Activated T-cell treated with anti-CD3 and anti-CD28 coated beads, Interleukin-2, amount 50 U/mL, for 24 hours (primary cell): ENCODE data around the gene PRDM16.

ENCODE experiments used
- DNase-seq: peaks from one replicate; pipeline ENCODE4 v3.0.0-alpha.2; 2020
- H3K27ac Mint-ChIP-seq: 2 replicates; pipeline ENCODE4 v1.8.0; 2020; ENCODE audit warnings: mild to moderate bottlenecking, mixed read lengths
- H3K27me3 Mint-ChIP-seq: 2 replicates; pipeline ENCODE4 v1.8.0; 2020; ENCODE audit warnings: mixed read lengths
- H3K36me3 Mint-ChIP-seq: 2 replicates; pipeline ENCODE4 v1.8.0; 2020; ENCODE audit warnings: low read depth, mixed read lengths
- H3K4me1 Mint-ChIP-seq: 2 replicates; pipeline ENCODE4 v1.8.0; 2020; ENCODE audit warnings: low read depth, mixed read lengths
- H3K4me3 Mint-ChIP-seq: 2 replicates; pipeline ENCODE4 v1.8.0; 2020; ENCODE audit warnings: mild to moderate bottlenecking, moderate library complexity, mixed read lengths
- H3K9me3 Mint-ChIP-seq: 2 replicates; pipeline ENCODE4 v1.8.0; 2020; ENCODE audit warnings: mixed read lengths

Gene PRDM16

DNA sequence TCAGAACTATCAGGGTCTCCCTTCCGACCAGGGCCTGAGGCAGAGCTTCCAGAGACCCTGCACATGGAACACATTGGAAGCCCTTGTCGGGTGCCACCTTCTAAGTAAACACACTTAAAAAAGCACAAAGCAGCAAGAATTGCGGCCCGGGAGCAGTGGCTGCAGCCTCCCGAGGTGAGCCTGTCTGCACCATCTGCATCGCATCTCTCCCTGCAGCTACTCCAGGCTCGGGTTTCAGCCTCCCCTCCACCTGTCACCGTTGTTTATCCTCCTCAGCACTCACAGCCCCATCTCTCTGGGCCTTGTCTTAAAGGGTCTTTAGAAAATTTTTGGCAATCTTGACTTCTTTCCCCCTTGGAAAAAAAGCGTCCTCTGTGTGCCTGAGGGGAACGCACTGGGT is 290.3 kb downstream of the PRDM16 start:
- H3K4me3 Mint-ChIP-seq: no peak overlapping the region
- DNase-seq: no peak
- no peaks in the 10 kb centered on the region for H3K36me3 Mint-ChIP-seq
- peaks cover 12% of the 10 kb centered on the region for H3K27me3 Mint-ChIP-seq
- no peak overlapping the region for H3K27ac Mint-ChIP-seq
- no peaks in the 10 kb centered on the region for H3K4me1 Mint-ChIP-seq
- H3K9me3 Mint-ChIP-seq: no peaks in the 10 kb centered on the region

DNA sequence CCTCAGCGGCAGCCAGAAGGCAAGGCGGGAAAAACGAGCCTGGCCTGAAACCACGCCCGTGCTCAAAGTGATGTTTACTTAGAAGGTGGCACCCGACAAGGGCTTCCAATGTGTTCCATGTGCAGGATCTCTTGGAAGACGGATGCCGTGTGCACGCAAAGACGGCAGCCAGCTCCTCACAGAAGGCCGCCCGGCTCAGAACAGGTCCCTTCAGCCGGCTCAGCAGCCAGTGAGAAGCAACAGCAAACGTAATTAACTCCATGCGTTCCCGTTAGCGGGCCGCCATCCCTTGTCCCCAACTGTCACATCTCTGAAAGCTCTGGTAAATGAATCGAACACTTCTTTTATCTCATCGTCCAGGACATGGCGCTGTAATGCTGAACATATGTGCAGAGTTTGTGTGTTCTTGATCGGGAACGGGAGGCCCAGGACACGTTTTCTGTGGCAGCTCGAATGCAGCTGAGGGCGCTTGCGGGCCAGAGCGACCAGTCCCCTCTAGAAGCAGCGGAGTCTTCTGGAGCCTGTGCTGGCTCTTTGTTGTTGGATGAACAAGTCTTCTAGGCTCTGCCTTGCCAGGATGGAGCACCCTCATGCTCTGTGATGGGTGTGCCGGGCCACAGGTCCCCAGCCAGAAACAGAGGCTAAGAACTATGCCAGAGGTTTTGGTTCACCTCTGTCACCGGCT is 290.9 kb downstream of the PRDM16 start:
- Mint-ChIP-seq H3K27ac (no peak overlapping the region), H3K36me3 (no peaks in the 10 kb centered on the region), H3K4me1 (no peaks in the 10 kb centered on the region), H3K4me3 (no peak overlapping the region), H3K27me3 (peaks cover 12% of the 10 kb centered on the region), H3K9me3 (no peaks in the 10 kb centered on the region)
- no peak for DNase-seq

DNA sequence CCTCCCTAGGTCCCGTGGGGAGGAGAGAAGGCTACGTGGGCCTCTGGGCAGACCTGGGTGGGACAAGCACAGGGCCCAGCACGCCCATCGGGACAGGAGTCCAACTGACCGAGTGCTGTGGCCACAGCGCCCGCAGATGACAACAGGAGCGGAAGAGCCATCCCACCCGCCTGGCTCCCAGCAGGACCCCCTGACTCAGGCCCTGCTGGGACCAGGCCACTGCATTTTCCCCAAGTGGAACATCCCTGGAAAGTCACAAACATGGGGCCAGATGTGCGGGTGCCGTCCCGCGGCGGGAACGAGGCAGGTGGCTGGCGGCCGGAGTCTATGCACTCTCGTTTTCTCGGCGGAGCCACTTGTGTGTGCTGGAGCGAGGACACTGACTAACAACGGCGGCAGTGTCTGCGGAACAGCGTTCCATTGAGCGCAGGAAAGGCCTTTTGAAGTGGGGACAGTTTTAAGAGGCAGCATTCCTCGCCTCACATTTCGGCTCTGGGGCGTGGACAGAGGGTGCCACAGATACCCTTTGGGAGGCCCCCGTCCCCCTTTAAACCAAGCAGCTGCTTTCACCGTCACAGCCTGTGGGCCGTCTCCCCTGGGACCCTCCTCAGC is 291.7 kb downstream of the PRDM16 start:
- Mint-ChIP-seq H3K4me1 (no peaks in the 10 kb centered on the region), H3K36me3 (no peaks in the 10 kb centered on the region), H3K4me3 (no peak overlapping the region), H3K9me3 (no peaks in the 10 kb centered on the region), H3K27ac (no peak overlapping the region), H3K27me3 (peaks cover 12% of the 10 kb centered on the region)
- DNase-seq: no peak

DNA sequence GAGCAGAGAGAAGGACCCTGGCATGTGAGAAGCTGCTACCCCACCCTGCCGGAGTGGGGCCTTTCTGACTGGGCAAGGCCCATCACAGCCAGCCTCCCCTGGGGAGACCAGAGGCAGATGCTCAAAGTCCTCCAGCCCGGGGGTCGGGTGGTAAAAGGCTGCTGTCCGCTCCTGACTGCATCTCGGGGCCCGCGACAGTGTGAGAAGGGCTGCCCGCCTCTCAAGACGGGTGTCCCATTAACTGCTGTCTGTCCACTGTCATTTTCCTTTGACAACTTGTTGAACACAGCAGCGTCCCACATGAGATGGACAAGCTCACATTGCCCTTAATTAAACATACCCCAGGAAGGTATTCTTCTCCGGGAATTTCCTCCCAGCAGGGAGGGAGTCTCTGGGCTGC is 294.0 kb downstream of the PRDM16 start:
- H3K4me3 Mint-ChIP-seq: no peak overlapping the region
- no peak overlapping the region for H3K27ac Mint-ChIP-seq
- H3K9me3 Mint-ChIP-seq: no peaks in the 10 kb centered on the region
- no peaks in the 10 kb centered on the region for H3K4me1 Mint-ChIP-seq
- peaks cover 12% of the 10 kb centered on the region for H3K27me3 Mint-ChIP-seq
- no peaks in the 10 kb centered on the region for H3K36me3 Mint-ChIP-seq
- DNase-seq: no peak

DNA sequence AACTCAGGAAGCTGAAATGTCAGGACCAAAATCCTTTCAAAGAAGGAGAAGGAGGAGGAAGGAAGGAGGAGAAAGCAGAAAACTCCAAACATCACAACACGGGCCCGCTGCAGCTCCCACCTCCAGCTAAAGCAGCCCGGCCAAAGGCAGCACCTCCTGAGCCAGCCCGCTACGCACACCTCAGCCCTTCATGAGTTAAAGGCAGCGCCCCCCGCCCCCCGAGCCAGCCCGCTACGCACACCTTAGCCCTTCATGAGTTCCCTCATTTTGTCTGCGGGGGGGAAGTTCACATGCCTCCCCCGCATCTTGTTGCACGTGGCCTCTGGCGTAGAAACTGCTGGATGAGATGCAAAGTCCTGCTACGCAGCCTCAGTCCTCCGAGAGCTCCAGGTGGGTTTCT is 294.8 kb downstream of the PRDM16 start:
- Mint-ChIP-seq H3K4me3 (no peak overlapping the region), H3K27ac (no peak overlapping the region), H3K4me1 (no peaks in the 10 kb centered on the region), H3K9me3 (no peaks in the 10 kb centered on the region), H3K27me3 (peaks cover 12% of the 10 kb centered on the region), H3K36me3 (no peaks in the 10 kb centered on the region)
- no peak for DNase-seq

DNA sequence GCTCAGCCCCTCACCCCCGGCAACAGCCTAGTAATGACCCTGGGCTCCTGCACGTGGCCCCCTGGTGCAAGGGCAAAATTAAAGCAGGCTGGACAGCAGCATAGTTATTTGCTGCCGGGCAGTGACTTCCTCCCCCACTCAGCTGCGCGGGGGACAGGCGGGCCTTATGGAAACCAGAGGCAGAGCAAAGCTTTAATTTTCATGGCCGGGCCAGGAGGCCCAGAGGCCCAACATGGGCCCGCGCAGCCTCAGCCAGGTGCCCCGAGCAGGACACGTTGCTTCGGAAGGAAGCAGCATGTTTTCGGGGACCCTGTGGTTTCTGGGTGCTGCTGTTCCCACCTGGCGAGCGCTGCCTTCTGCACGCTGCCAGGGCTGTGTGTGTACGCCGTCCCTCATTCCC is 295.5 kb downstream of the PRDM16 start:
- Mint-ChIP-seq H3K9me3 (no peaks in the 10 kb centered on the region), H3K27me3 (peaks cover 12% of the 10 kb centered on the region), H3K4me3 (no peak overlapping the region), H3K36me3 (no peaks in the 10 kb centered on the region), H3K27ac (no peak overlapping the region), H3K4me1 (no peaks in the 10 kb centered on the region)
- DNase-seq: no peak

DNA sequence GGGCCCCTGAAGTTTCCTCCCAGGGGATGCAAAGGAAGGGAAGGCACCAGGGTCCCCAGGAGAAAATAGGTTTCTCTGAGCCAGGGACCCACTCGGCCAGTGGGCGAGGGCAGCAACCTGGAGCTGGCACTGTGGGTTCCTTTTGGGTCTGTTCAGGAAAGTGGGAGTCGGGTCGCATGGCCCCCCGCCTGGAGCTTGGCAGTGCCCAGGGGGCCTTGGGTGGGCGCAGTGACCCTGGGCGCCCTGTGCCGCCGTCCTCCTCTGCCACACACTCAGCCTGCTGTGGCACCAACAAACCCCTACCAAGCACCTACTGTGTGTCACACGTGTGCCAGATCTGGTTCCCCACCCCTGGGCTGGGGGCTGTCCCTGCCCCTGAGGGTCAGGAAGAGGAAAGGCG is 296.0 kb downstream of the PRDM16 start:
- DNase-seq: no peak
- H3K4me3 Mint-ChIP-seq: no peak overlapping the region
- peaks cover 12% of the 10 kb centered on the region for H3K27me3 Mint-ChIP-seq
- H3K36me3 Mint-ChIP-seq: no peaks in the 10 kb centered on the region
- H3K4me1 Mint-ChIP-seq: no peaks in the 10 kb centered on the region
- H3K9me3 Mint-ChIP-seq: no peaks in the 10 kb centered on the region
- H3K27ac Mint-ChIP-seq: no peak overlapping the region

DNA sequence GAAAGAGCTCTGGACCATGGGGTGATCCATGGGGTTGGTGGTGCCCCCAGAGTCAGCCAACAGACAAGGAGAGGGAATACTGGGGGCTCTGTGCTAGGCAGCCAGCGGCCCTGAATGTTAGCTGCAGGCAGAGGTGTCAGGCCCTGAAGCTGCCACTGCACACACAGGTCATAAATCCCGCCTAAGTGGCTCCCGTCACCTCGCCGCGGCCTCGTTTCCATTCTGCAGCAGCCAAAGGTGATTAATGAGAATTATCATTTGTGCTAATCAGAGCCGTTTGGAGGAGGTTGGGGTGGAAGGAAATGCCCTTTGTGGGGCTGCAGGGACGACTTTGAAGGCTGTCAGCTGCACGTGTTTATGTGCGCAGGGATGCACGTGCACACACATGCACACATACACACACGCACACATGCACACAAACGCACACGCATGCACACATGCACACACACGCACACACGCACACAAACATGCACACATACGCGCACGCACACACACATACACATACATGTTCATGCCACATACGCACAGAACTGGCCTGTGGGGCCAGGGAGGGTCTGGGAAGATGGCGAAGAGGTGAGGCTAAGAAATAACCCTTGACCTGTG is 296.6 kb downstream of the PRDM16 start:
- Mint-ChIP-seq H3K4me1 (no peaks in the 10 kb centered on the region), H3K4me3 (no peak overlapping the region), H3K9me3 (no peaks in the 10 kb centered on the region), H3K27ac (no peak overlapping the region), H3K27me3 (peaks cover 12% of the 10 kb centered on the region), H3K36me3 (no peaks in the 10 kb centered on the region)
- no peak for DNase-seq

DNA sequence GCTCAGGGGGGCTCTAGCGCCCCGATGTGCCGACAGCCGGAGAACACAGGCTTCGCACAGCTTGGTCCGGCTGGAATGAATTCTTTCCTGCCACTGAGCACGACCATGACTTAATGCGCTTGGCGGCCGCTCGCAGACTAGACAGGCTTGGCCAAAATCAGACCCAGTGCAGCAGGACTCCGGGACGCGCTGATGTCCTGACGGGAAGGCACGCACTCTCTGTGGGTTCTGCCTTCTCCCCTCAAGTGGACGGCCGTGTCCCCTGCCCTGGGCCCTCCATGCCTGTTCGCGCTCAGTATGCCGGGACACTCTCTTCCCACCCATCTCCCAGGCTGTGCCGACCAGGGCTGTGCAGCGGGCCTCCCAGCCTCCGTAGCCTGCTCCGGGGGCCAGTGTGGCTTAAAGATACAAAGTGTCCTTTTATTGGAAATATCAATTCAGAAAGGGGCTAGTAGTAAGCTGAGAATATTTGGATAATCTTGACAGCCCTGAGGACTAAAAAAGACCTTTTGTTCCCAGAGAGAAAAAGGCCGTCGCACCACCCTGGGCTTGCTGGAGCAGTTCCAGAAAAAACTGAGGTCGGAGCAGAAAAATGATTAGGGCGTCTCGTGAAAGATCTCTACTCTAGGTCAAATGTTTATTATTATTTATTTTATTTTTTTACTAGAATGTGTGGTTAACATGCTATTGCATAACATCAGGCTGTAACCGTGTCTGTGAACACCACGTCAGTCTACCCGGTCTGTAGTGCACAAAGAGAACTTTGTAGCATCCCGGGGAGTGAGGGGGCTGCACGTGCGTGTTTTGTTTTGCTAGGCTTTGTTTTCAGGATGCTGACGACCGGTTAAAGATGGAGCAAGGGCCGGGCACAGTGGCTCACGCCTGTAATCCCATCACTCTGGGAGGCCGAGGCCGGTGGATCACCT is 297.4 kb downstream of the PRDM16 start:
- DNase-seq: no peak
- no peaks in the 10 kb centered on the region for H3K4me1 Mint-ChIP-seq
- no peaks in the 10 kb centered on the region for H3K9me3 Mint-ChIP-seq
- H3K4me3 Mint-ChIP-seq: no peak overlapping the region
- H3K36me3 Mint-ChIP-seq: no peaks in the 10 kb centered on the region
- H3K27me3 Mint-ChIP-seq: peaks cover 12% of the 10 kb centered on the region
- no peak overlapping the region for H3K27ac Mint-ChIP-seq

DNA sequence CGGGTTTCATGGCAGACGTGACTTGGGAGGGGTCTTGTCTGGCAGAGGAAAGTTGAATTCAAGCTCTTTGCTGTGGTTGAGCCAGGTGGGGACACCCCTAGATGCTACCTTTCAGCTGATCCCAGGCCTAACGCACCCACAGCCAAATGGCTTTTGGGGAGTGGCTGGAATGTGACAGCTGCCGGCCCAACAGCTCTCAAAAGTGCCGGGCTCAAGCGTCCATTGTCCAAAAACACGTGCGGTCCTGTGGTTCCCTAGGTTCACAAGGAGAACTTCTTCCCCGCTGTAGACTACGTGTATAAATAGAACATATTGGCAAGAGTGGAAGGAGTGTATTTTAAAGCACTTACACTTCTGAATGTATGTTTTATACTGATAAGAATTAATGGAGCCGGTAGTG is 298.4 kb downstream of the PRDM16 start:
- H3K4me3 Mint-ChIP-seq: no peak overlapping the region
- H3K4me1 Mint-ChIP-seq: peaks cover 5% of the 10 kb centered on the region
- H3K27ac Mint-ChIP-seq: no peak overlapping the region
- peaks cover 14% of the 10 kb centered on the region for H3K27me3 Mint-ChIP-seq
- DNase-seq: no peak
- no peaks in the 10 kb centered on the region for H3K9me3 Mint-ChIP-seq
- no peaks in the 10 kb centered on the region for H3K36me3 Mint-ChIP-seq

DNA sequence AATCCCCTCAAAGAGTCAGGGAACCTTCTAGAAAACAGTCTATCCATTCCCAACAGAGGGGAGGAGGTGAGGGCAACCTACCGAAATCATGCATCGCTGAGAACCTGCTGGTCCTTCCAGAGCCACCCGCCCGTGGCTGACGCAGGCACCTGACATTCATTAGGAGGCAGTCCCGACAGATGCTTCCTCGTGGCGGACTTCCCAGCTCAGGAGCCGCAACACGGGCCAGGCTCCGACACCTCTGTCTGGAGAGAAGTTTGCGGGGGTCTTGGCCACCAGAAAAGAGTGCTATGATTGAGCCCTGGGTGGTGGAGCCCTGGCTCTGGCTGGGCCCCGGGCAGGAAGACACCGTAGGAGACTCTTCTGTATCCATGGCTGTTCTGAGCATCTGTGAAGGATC is 299.1 kb downstream of the PRDM16 start:
- Mint-ChIP-seq H3K36me3 (no peaks in the 10 kb centered on the region), H3K27ac (no peak overlapping the region), H3K9me3 (no peaks in the 10 kb centered on the region), H3K27me3 (peaks cover 14% of the 10 kb centered on the region), H3K4me3 (no peak overlapping the region), H3K4me1 (peaks cover 12% of the 10 kb centered on the region)
- no peak for DNase-seq

DNA sequence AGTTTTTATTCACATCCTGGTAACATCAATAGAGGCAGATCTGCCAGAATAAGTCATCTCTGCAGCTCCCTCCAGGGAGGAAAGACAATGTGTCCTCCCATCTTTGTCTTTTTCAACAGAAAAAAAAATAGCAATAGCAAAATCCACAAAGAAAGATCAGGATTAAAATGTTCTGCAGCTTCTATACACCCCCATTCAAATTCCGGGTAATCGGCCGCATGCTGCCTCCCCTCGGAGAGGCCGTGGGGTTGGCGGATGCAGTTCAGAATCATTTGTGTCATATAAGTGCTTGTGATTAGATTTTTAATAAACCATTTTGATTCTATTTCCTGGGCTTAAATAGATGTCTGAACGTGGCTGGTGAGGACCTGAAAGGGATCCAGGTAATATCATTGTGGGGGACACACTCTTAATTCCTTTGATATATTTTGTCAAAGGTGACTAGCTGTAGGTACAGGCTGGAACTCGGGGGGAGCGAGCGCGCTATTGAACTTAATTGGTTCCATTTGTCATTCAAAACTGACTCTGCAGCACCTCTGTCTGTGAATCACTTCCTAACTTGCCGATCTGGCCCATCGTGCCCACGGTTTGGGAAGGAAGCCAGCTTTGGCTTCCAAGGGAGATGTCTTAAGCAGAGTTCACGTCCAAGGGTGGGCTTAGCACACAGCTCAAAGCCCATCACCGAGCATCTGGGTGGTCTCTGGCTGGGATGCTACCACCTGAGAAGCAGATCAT is 299.9 kb downstream of the PRDM16 start:
- H3K4me3 Mint-ChIP-seq: no peak overlapping the region
- H3K27ac Mint-ChIP-seq: no peak overlapping the region
- no peaks in the 10 kb centered on the region for H3K36me3 Mint-ChIP-seq
- peaks cover 10% of the 10 kb centered on the region for H3K27me3 Mint-ChIP-seq
- peaks cover 16% of the 10 kb centered on the region for H3K4me1 Mint-ChIP-seq
- no peak for DNase-seq
- H3K9me3 Mint-ChIP-seq: no peaks in the 10 kb centered on the region

DNA sequence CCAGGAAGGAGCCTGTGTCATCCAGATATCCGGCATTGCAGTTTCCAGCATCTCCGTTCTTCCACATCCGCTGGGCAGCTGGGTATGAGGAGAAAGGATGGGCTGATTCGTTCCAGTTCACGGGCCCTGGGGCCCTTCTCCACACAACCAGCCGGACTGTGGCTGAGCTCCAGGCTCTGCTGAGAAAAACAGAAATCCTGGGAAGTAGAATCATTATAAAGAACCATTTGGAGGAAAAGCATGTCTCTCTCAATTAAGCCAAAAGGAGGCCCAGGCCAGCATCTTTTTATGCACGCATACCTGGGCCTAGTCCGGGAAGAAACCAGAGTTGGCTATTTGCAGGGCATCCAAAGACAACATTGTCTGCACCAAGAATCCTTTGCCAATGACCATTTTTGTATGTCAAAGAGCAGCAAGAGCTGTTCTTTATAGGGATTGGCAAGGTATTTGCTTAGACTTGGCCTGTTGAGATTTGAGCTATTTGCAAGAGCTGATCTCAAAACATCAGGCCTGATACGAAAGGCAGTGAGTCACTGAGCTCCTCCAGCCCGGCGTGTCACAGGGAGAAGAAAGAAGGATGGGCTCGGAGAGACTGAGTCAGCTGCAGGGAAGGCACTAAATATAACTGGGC is 300.6 kb downstream of the PRDM16 start:
- H3K9me3 Mint-ChIP-seq: no peaks in the 10 kb centered on the region
- DNase-seq: no peak
- peaks cover 18% of the 10 kb centered on the region for H3K4me1 Mint-ChIP-seq
- H3K36me3 Mint-ChIP-seq: no peaks in the 10 kb centered on the region
- H3K27me3 Mint-ChIP-seq: peaks cover 8% of the 10 kb centered on the region
- H3K27ac Mint-ChIP-seq: no peak overlapping the region
- no peak overlapping the region for H3K4me3 Mint-ChIP-seq
